ENCODE data around the gene TRIM54. TPM values are rescaled to one million over a fixed set of nuclear protein-coding genes. Genes with fewer than 3 reads are reported as not detected.

Gene TRIM54
- total and polyA plus RNA-seq, 2 of the 8 experiments (the other 6 are each of a cell fraction or from before 2014, with no cell fraction given), result 3.9 to 5.8 TPM

DNA sequence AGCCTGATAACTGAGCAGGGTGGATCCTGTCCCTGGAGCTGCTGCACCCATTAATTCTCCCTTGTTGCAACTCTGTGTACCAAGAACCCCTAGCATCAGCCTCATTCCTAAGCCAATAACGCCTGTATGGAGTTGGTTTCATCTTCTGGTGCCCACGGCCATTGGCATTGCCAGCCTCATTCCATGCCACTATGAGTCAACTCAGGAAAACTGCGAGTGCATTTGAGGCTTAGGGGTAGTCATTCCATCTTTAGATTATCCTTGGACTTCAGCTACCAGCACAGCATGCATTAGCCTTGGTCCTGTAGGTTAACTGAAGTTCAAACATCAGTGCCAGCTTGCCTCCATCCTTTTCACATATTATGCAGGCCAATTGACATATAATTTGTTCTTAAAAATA is 1.4 kb upstream of the TRIM54 start (continued):
- no peak for TF ChIP-seq ATF2 (IDR thresholded peaks at IDR 0.05; ENCODE audit: low read length)
- no peak for TF ChIP-seq RAD21 (IDR thresholded peaks at IDR 0.05 in 1 of 2, conservative IDR thresholded peaks at IDR 0.05 in 1 of 2; ENCODE audit: low read depth in 2 of 2, low read length in 2 of 2)
- no peak for TF ChIP-seq TAF1 (IDR thresholded peaks at IDR 0.05; ENCODE audit: low read depth, low read length)
- TF ChIP-seq RFX5 (IDR thresholded peaks at IDR 0.05; ENCODE audit: borderline replicate concordance, low read depth, low read length), result no peak
- no peak for TF ChIP-seq SIX5 (IDR thresholded peaks at IDR 0.05; ENCODE audit: low read depth, low read length)
- TF ChIP-seq EP300 (IDR thresholded peaks at IDR 0.05; ENCODE audit: borderline replicate concordance in 1 of 2, low read depth in 2 of 2, low read length in 2 of 2), result no peak
- no peak for TF ChIP-seq ASH2L (IDR thresholded peaks at IDR 0.05; ENCODE audit: low read length)
- TF ChIP-seq CREB1 (IDR thresholded peaks at IDR 0.05), result no peak
- no peak for TF ChIP-seq POLR2AphosphoS5 (IDR thresholded peaks at IDR 0.05; ENCODE audit: low read depth, low read length)

Data from H1 (cell line).